GM12873 (cell line): ENCODE measurements around the gene HSPA12B.

Experiments
- CTCF ChIP-seq: IDR thresholded peaks from 2 replicates; pipeline ENCODE4 v1.5.1; 2012; ENCODE audit warnings: low read depth, mild to moderate bottlenecking, moderate library complexity, low read length, control low read depth; ENCODE audit not compliant: insufficient read depth; ENCODE audit errors: missing control alignments

HSPA12B gene

GRCh38 chr20:3697588-3698305 is 34.7 kb upstream of the HSPA12B start:
- TF ChIP-seq CTCF = no peak

- TF ChIP-seq CTCF = no peak
These were observed 33.9 kb upstream of the HSPA12B start for GRCh38 chr20:3698591-3699001.

- TF ChIP-seq CTCF = no peak
These were observed 33.4 kb upstream of the HSPA12B start for GRCh38 chr20:3699037-3699436.

GRCh38 chr20:3701061-3701998 is 31.2 kb upstream of the HSPA12B start:
- TF ChIP-seq CTCF = no peak

GRCh38 chr20:3702611-3703391 is 29.7 kb upstream of the HSPA12B start:
- no peak for TF ChIP-seq CTCF

- TF ChIP-seq CTCF = no peak
These were observed 28.4 kb upstream of the HSPA12B start for GRCh38 chr20:3704087-3704486.

GRCh38 chr20:3705491-3705969 is 27.0 kb upstream of the HSPA12B start:
- no peak for TF ChIP-seq CTCF
